GM18505 (cell line): ENCODE data around the gene GRID1.
"Not testable (repeated sequence)": the region's sequence is repeated elsewhere in the genome, so short reads cannot be mapped to it uniquely, and the experiment has no call there.

Experiments
- ATAC-seq: cut with Tn5 transposase; IDR thresholded peaks from one replicate; pipeline ENCODE4 v1.9.1; 2021; ENCODE audit not compliant: unreplicated experiment
- POLR2A ChIP-seq: IDR thresholded peaks from 4 replicates; pipeline ENCODE4 v1.6.1; 2011; ENCODE audit warnings: borderline replicate concordance; ENCODE audit not compliant: insufficient read depth, insufficient read length; ENCODE audit errors: extremely low read depth

The GRID1 gene

GRCh38 chr10:85741626-85742300 lies 624.8 kb downstream of the GRID1 start:
- no peak for TF ChIP-seq POLR2A
- ATAC-seq, result peak; percentile 97

- ATAC-seq, result no peak
- no peak for TF ChIP-seq POLR2A
Observed at GRCh38 chr10:85735997-85736396, 630.6 kb downstream of the GRID1 start.

GRCh38 chr10:85734791-85735190 lies 631.8 kb downstream of the GRID1 start:
- TF ChIP-seq POLR2A, result no peak
- no peak for ATAC-seq

GRCh38 chr10:85724215-85724614 lies 642.4 kb downstream of the GRID1 start:
- ATAC-seq, result no peak
- no peak for TF ChIP-seq POLR2A

- ATAC-seq, result no peak
- no peak for TF ChIP-seq POLR2A
Observed at GRCh38 chr10:85720931-85721590, 645.5 kb downstream of the GRID1 start.

GRCh38 chr10:85719408-85719807 lies 647.2 kb downstream of the GRID1 start:
- ATAC-seq, result no peak
- TF ChIP-seq POLR2A, result no peak

- no peak for TF ChIP-seq POLR2A
- ATAC-seq, result no peak
Observed at GRCh38 chr10:85713885-85714284, 652.7 kb downstream of the GRID1 start.

GRCh38 chr10:85702768-85703167 lies 663.8 kb downstream of the GRID1 start:
- no peak for TF ChIP-seq POLR2A
- ATAC-seq, result no peak

GRCh38 chr10:85699066-85699465 lies 667.5 kb downstream of the GRID1 start:
- not testable (repeated sequence) for ATAC-seq

- no peak for TF ChIP-seq POLR2A
- ATAC-seq, result no peak
Observed at GRCh38 chr10:85696893-85697292, 669.7 kb downstream of the GRID1 start.

GRCh38 chr10:85682621-85683020 lies 684.0 kb downstream of the GRID1 start:
- no peak for ATAC-seq
- TF ChIP-seq POLR2A, result no peak

GRCh38 chr10:85679710-85680109 lies 686.9 kb downstream of the GRID1 start:
- no peak for ATAC-seq
- TF ChIP-seq POLR2A, result no peak

GRCh38 chr10:85679061-85679460 lies 687.5 kb downstream of the GRID1 start:
- TF ChIP-seq POLR2A, result no peak
- no peak for ATAC-seq

- no peak for TF ChIP-seq POLR2A
- ATAC-seq, result no peak
Observed at GRCh38 chr10:85674851-85675250, 691.7 kb downstream of the GRID1 start.
